ENCODE results near the gene EPS8.
A peak's percentile ranks its signal among the peaks of the same experiment; 100 is the strongest.
"Not testable (repeated sequence)": the region's sequence is repeated elsewhere in the genome, so short reads cannot be mapped to it uniquely, and the experiment has no call there.

EPS8 gene

GRCh38 chr12:15616495-15616894, 172.7 kb downstream of the EPS8 start:
- not testable (repeated sequence) for H2BK15ac ChIP-seq (ENCODE audit: low read depth, poor library complexity, severe bottlenecking); H3K4me1 ChIP-seq (ENCODE audit: control insufficient read depth, insufficient read depth, low read depth, low read length); H2BK120ac ChIP-seq (ENCODE audit: low read depth, low read length); H3K14ac ChIP-seq (ENCODE audit: low read length in 2 of 2); H3K79me1 ChIP-seq (replicated peaks; ENCODE audit: low read length, poor library complexity, severe bottlenecking); H3K9me3 ChIP-seq (ENCODE audit: control insufficient read depth, low read length); H3K4me2 ChIP-seq (ENCODE audit: low read length, poor library complexity, severe bottlenecking); H2AFZ ChIP-seq (ENCODE audit: low read depth, low read length); H3K4ac ChIP-seq (ENCODE audit: low read depth in 1 of 2, low read length in 2 of 2); H3K9ac ChIP-seq (ENCODE audit: low read length); H4K91ac ChIP-seq (ENCODE audit: low read length); H3K18ac ChIP-seq (ENCODE audit: low read depth in 1 of 2, low read length in 2 of 2); H3K27ac ChIP-seq (ENCODE audit: low read length, poor library complexity, severe bottlenecking); H2AK5ac ChIP-seq (ENCODE audit: low read length, severe bottlenecking); H2BK12ac ChIP-seq (ENCODE audit: low read length in 2 of 2); H3K27me3 ChIP-seq (ENCODE audit: control insufficient read depth in 1 of 2, insufficient read depth in 1 of 2, low read length in 2 of 2); H3K23ac ChIP-seq (ENCODE audit: low read length in 2 of 2); DNase-seq; H3K4me3 ChIP-seq (ENCODE audit: insufficient read depth in 1 of 2, low read depth in 1 of 2, low read length in 2 of 2); H4K8ac ChIP-seq (ENCODE audit: low read length); H2BK5ac ChIP-seq (ENCODE audit: low read depth, low read length, poor library complexity, severe bottlenecking)
- WGBS: 95% methylated on average over 8 of the region's 8 CpGs
- peaks cover 5 to 44% of the 10 kb centered on the region in 2 experiments for H3K36me3 ChIP-seq (ENCODE audit: control insufficient read depth in 1 of 2, insufficient read depth in 2 of 2, low read depth in 1 of 2, low read length in 2 of 2)

GRCh38 chr12:15613981-15614380, 175.2 kb downstream of the EPS8 start:
- Histone ChIP-seq H3K23ac (ENCODE audit: low read length in 2 of 2) (no peak overlapping the region), H4K8ac (ENCODE audit: low read length) (no peak overlapping the region), H3K36me3 (ENCODE audit: control insufficient read depth in 1 of 2, insufficient read depth in 2 of 2, low read depth in 1 of 2, low read length in 2 of 2) (peaks cover 5 to 19% of the 10 kb centered on the region in 2 experiments), H3K4ac (ENCODE audit: low read depth in 1 of 2, low read length in 2 of 2) (no peak overlapping the region), H3K27ac (ENCODE audit: low read length, poor library complexity, severe bottlenecking) (no peak overlapping the region), H4K91ac (ENCODE audit: low read length) (no peak overlapping the region), H2BK120ac (ENCODE audit: low read depth, low read length) (no peak overlapping the region), H3K27me3 (ENCODE audit: control insufficient read depth in 1 of 2, insufficient read depth in 1 of 2, low read length in 2 of 2) (no peaks in the 10 kb centered on the region), H3K4me1 (ENCODE audit: control insufficient read depth, insufficient read depth, low read depth, low read length) (peaks cover 2% of the 10 kb centered on the region), H2AFZ (ENCODE audit: low read depth, low read length) (no peak overlapping the region), H3K4me2 (ENCODE audit: low read length, poor library complexity, severe bottlenecking) (no peak overlapping the region), H2BK12ac (ENCODE audit: low read length in 2 of 2) (no peak overlapping the region), H3K79me1 (replicated peaks; ENCODE audit: low read length, poor library complexity, severe bottlenecking) (peaks cover 8% of the 10 kb centered on the region), H2AK5ac (ENCODE audit: low read length, severe bottlenecking) (no peak overlapping the region), H3K18ac (ENCODE audit: low read depth in 1 of 2, low read length in 2 of 2) (no peak overlapping the region), H3K9me3 (ENCODE audit: control insufficient read depth, low read length) (peaks cover 10% of the 10 kb centered on the region), H3K9ac (ENCODE audit: low read length) (peak overlapping the region; percentile 56), H3K14ac (ENCODE audit: low read length in 2 of 2) (no peak overlapping the region), H3K4me3 (ENCODE audit: insufficient read depth in 1 of 2, low read depth in 1 of 2, low read length in 2 of 2) (no peak overlapping the region), H2BK15ac (ENCODE audit: low read depth, poor library complexity, severe bottlenecking) (no peak overlapping the region), H2BK5ac (ENCODE audit: low read depth, low read length, poor library complexity, severe bottlenecking) (no peak overlapping the region)
- WGBS: 100% methylated on average over 1 of the region's 1 CpG
- DNase-seq: no peak

- peaks cover 10% of the 10 kb centered on the region for H3K9me3 ChIP-seq (ENCODE audit: control insufficient read depth, low read length)
- peaks cover 3% of the 10 kb centered on the region for H3K4me1 ChIP-seq (ENCODE audit: control insufficient read depth, insufficient read depth, low read depth, low read length)
- H3K27ac ChIP-seq (ENCODE audit: low read length, poor library complexity, severe bottlenecking): no peak overlapping the region
- no peak overlapping the region for H2BK120ac ChIP-seq (ENCODE audit: low read depth, low read length)
- H3K4me3 ChIP-seq (ENCODE audit: insufficient read depth in 1 of 2, low read depth in 1 of 2, low read length in 2 of 2): no peak overlapping the region
- WGBS: 88% methylated on average over 1 of the region's 1 CpG
- H2BK15ac ChIP-seq (ENCODE audit: low read depth, poor library complexity, severe bottlenecking): no peak overlapping the region
- H4K91ac ChIP-seq (ENCODE audit: low read length): no peak overlapping the region
- no peak for DNase-seq
- no peaks in the 10 kb centered on the region for H3K36me3 ChIP-seq (ENCODE audit: control insufficient read depth in 1 of 2, insufficient read depth in 2 of 2, low read depth in 1 of 2, low read length in 2 of 2)
- H4K8ac ChIP-seq (ENCODE audit: low read length): no peak overlapping the region
- H3K79me1 ChIP-seq (replicated peaks; ENCODE audit: low read length, poor library complexity, severe bottlenecking): no peaks in the 10 kb centered on the region
- no peak overlapping the region for H3K4me2 ChIP-seq (ENCODE audit: low read length, poor library complexity, severe bottlenecking)
- H3K23ac ChIP-seq (ENCODE audit: low read length in 2 of 2): no peak overlapping the region
- no peaks in the 10 kb centered on the region for H3K27me3 ChIP-seq (ENCODE audit: control insufficient read depth in 1 of 2, insufficient read depth in 1 of 2, low read length in 2 of 2)
- H3K9ac ChIP-seq (ENCODE audit: low read length): no peak overlapping the region
- no peak overlapping the region for H3K14ac ChIP-seq (ENCODE audit: low read length in 2 of 2)
- H3K18ac ChIP-seq (ENCODE audit: low read depth in 1 of 2, low read length in 2 of 2): no peak overlapping the region
- H3K4ac ChIP-seq (ENCODE audit: low read depth in 1 of 2, low read length in 2 of 2): no peak overlapping the region
- H2BK12ac ChIP-seq (ENCODE audit: low read length in 2 of 2): no peak overlapping the region
- H2AFZ ChIP-seq (ENCODE audit: low read depth, low read length): no peak overlapping the region
- no peak overlapping the region for H2BK5ac ChIP-seq (ENCODE audit: low read depth, low read length, poor library complexity, severe bottlenecking)
- H2AK5ac ChIP-seq (ENCODE audit: low read length, severe bottlenecking): no peak overlapping the region
Measured at GRCh38 chr12:15608941-15609340, 180.2 kb downstream of the EPS8 start.

DNA sequence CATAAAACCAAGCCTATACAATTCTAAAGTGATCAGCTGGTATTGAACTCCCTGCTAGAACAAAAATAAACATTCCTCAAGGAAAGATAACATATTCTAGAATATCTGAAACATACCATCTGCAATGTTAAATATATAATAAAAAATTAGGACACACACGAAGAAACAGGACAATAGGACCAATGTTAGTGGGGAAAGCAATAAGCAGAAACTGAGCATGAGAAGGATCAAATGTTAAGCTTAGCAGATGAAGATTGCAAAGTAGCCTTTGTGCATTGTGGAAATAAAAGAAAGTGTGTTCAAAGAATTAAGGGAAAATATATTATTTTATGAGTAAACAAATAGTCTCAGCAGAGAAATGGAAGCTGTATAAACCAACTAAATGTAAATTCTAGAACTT, 180.8 kb downstream of the EPS8 start:
- H3K27me3 ChIP-seq (ENCODE audit: control insufficient read depth in 1 of 2, insufficient read depth in 1 of 2, low read length in 2 of 2): no peaks in the 10 kb centered on the region
- H3K27ac ChIP-seq (ENCODE audit: low read length, poor library complexity, severe bottlenecking): no peak overlapping the region
- H2AFZ ChIP-seq (ENCODE audit: low read depth, low read length): no peak overlapping the region
- peaks cover 5% of the 10 kb centered on the region for H3K4me1 ChIP-seq (ENCODE audit: control insufficient read depth, insufficient read depth, low read depth, low read length)
- H3K4me3 ChIP-seq (ENCODE audit: insufficient read depth in 1 of 2, low read depth in 1 of 2, low read length in 2 of 2): no peak overlapping the region
- H2AK5ac ChIP-seq (ENCODE audit: low read length, severe bottlenecking): no peak overlapping the region
- H3K36me3 ChIP-seq (ENCODE audit: control insufficient read depth in 1 of 2, insufficient read depth in 2 of 2, low read depth in 1 of 2, low read length in 2 of 2): no peaks in the 10 kb centered on the region
- DNase-seq: no peak
- no peak overlapping the region for H3K18ac ChIP-seq (ENCODE audit: low read depth in 1 of 2, low read length in 2 of 2)
- H4K91ac ChIP-seq (ENCODE audit: low read length): no peak overlapping the region
- no peak overlapping the region for H3K14ac ChIP-seq (ENCODE audit: low read length in 2 of 2)
- H2BK120ac ChIP-seq (ENCODE audit: low read depth, low read length): no peak overlapping the region
- H3K79me1 ChIP-seq (replicated peaks; ENCODE audit: low read length, poor library complexity, severe bottlenecking): no peaks in the 10 kb centered on the region
- H3K9ac ChIP-seq (ENCODE audit: low read length): no peak overlapping the region
- H4K8ac ChIP-seq (ENCODE audit: low read length): no peak overlapping the region
- peaks cover 9% of the 10 kb centered on the region for H3K9me3 ChIP-seq (ENCODE audit: control insufficient read depth, low read length)
- 100% methylated on average over 1 of the region's 1 CpG for WGBS
- no peak overlapping the region for H3K4me2 ChIP-seq (ENCODE audit: low read length, poor library complexity, severe bottlenecking)
- H3K23ac ChIP-seq (ENCODE audit: low read length in 2 of 2): no peak overlapping the region
- H2BK12ac ChIP-seq (ENCODE audit: low read length in 2 of 2): no peak overlapping the region
- H2BK5ac ChIP-seq (ENCODE audit: low read depth, low read length, poor library complexity, severe bottlenecking): no peak overlapping the region
- H2BK15ac ChIP-seq (ENCODE audit: low read depth, poor library complexity, severe bottlenecking): no peak overlapping the region
- H3K4ac ChIP-seq (ENCODE audit: low read depth in 1 of 2, low read length in 2 of 2): no peak overlapping the region

Measured in mesenchymal stem cell (in vitro differentiated cells and primary cell).